Osteoblast (primary cell): Measurements from ENCODE around the gene TNPO3. TPM values are rescaled to one million over a fixed set of nuclear protein-coding genes. Genes with fewer than 3 reads are reported as not detected.

Source experiments
- DNase-seq: peaks from one replicate; pipeline ENCODE4 v3.0.0; 2011; ENCODE audit warnings: low spot score, mixed read lengths; ENCODE audit not compliant: insufficient read length; ENCODE audit errors: missing footprints
- H2AFZ ChIP-seq: 2 replicates; pipeline ENCODE4 v1.6.0; 2011; ENCODE audit warnings: mild to moderate bottlenecking, low read length
- H3K27ac ChIP-seq: 2 replicates; pipeline ENCODE4 v1.5.1; 2011; ENCODE audit warnings: mild to moderate bottlenecking, low read depth, low read length, moderate library complexity
- H3K27me3 ChIP-seq: 2 replicates; pipeline ENCODE4 v1.6.0; 2012; ENCODE audit warnings: mild to moderate bottlenecking, control low read depth, inconsistent platforms, low read length, moderate library complexity; ENCODE audit not compliant: insufficient read depth
- H3K36me3 ChIP-seq: 2 replicates; pipeline ENCODE4 v1.5.1; 2011; ENCODE audit warnings: mild to moderate bottlenecking, low read length, control low read depth, moderate library complexity; ENCODE audit not compliant: insufficient read depth
- H3K4me1 ChIP-seq: 2 replicates; pipeline ENCODE4 v1.5.1; 2011; ENCODE audit warnings: mild to moderate bottlenecking, low read length, control low read depth, moderate library complexity; ENCODE audit not compliant: insufficient read depth
- H3K4me2 ChIP-seq: 2 replicates; pipeline ENCODE4 v1.6.0; 2011; ENCODE audit warnings: mild to moderate bottlenecking, low read length; ENCODE audit not compliant: insufficient read depth
- H3K4me3 ChIP-seq: fragments of 200-600 bp; sonication (generic); 3 replicates; pipeline ENCODE4 v1.5.1; 2012; ENCODE audit warnings: mild to moderate bottlenecking, low read length, inconsistent platforms; ENCODE audit not compliant: insufficient read depth
- H3K79me2 ChIP-seq: 2 replicates; pipeline ENCODE4 v1.6.0; 2012; ENCODE audit warnings: mild to moderate bottlenecking, low read length, control low read depth, inconsistent platforms; ENCODE audit not compliant: insufficient read depth
- H3K9me3 ChIP-seq: 2 replicates; pipeline ENCODE4 v1.5.1; 2011; ENCODE audit warnings: low read depth, low read length, control low read depth
- H4K20me1 ChIP-seq: 2 replicates; pipeline ENCODE4 v1.6.0; 2012; ENCODE audit warnings: mild to moderate bottlenecking, low read length, control low read depth; ENCODE audit not compliant: insufficient read depth
- total RNA-seq: library from RNA; depleted of rRNA; stranded (reverse); fragments of >200 nt; gene quantifications from 2 replicates; pipeline ENCODE4 v1.2.3, GENCODE V29; 2012
- TF ChIP-seq, protein P1 (sequence below): IDR thresholded peaks from 2 replicates; pipeline ENCODE4 v1.5.1; 2011; ENCODE audit warnings: mild to moderate bottlenecking, low read depth, low read length, moderate library complexity; ENCODE audit errors: extremely low read depth

Gene TNPO3
- total RNA-seq, 1 donor: 56.1 TPM

DNA sequence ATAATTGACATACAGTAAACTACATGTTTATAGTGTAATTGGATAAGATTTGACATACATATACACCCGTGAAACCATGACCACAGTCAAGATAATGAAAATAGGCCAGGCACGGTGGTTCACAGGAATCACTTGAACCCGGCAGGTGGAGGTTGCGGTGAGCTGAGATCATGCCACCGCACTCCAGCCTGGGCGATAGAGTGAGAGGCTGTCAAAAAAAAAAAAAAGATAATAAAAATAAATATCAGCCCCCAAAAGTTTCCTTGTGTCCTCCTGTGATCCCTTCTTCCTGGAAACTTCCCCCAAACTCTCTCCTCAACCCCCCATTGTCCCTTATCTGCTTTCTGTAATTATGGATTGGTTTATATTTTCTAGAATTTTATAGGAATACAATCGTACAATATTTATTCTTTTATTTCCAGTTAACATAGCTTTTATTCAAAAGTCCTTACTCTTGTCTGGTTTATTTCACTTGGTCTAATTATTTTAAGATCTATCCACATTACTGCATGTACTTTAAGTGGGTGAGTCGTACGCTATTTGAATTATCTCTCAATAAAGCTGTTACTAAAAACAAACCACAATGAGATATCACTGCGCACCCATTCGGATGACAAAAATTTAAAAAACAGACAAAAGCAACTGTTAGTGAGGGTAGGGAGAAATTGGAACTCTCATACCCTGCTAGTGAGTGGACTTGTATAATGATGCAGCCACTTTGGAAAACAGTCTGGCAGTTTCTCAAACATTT lies 30.1 kb upstream of the TNPO3 start:
- H3K27ac ChIP-seq: no peak overlapping the region
- H3K9me3 ChIP-seq: no peaks in the 10 kb centered on the region
- no peaks in the 10 kb centered on the region for H3K79me2 ChIP-seq
- no peak overlapping the region for H3K4me3 ChIP-seq
- H4K20me1 ChIP-seq: no peaks in the 10 kb centered on the region
- TF ChIP-seq, protein P1, sequence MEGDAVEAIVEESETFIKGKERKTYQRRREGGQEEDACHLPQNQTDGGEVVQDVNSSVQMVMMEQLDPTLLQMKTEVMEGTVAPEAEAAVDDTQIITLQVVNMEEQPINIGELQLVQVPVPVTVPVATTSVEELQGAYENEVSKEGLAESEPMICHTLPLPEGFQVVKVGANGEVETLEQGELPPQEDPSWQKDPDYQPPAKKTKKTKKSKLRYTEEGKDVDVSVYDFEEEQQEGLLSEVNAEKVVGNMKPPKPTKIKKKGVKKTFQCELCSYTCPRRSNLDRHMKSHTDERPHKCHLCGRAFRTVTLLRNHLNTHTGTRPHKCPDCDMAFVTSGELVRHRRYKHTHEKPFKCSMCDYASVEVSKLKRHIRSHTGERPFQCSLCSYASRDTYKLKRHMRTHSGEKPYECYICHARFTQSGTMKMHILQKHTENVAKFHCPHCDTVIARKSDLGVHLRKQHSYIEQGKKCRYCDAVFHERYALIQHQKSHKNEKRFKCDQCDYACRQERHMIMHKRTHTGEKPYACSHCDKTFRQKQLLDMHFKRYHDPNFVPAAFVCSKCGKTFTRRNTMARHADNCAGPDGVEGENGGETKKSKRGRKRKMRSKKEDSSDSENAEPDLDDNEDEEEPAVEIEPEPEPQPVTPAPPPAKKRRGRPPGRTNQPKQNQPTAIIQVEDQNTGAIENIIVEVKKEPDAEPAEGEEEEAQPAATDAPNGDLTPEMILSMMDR: no peak
- H2AFZ ChIP-seq: no peak overlapping the region
- H3K27me3 ChIP-seq: peaks cover 5% of the 10 kb centered on the region
- no peak for DNase-seq
- no peak overlapping the region for H3K4me2 ChIP-seq
- no peaks in the 10 kb centered on the region for H3K4me1 ChIP-seq
- no peaks in the 10 kb centered on the region for H3K36me3 ChIP-seq

DNA sequence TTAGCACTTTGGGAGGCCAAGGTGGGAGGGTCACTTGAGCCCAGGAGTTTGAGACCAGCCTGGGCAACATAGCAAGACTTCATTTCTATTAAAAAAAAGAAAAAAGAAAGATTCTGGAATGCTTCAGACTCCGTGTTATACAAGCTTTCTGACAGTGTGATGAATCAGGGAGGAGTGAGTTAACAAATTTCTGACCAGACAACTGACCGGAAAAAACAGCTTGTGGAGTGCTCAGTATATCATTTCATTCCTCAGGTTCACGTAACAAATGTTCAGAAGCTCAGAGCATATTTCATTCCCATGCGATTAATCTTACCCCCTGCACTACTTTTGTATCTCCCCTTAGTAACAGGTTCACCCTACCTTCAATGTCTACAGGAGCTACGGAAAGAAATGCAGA lies 28.6 kb upstream of the TNPO3 start:
- no peak overlapping the region for H3K4me3 ChIP-seq
- no peaks in the 10 kb centered on the region for H3K79me2 ChIP-seq
- H3K27ac ChIP-seq: no peak overlapping the region
- no peaks in the 10 kb centered on the region for H3K4me1 ChIP-seq
- TF ChIP-seq, protein P1: no peak
- H2AFZ ChIP-seq: no peak overlapping the region
- H3K36me3 ChIP-seq: no peaks in the 10 kb centered on the region
- no peak overlapping the region for H3K4me2 ChIP-seq
- H4K20me1 ChIP-seq: no peaks in the 10 kb centered on the region
- peak; percentile 72 for DNase-seq
- H3K9me3 ChIP-seq: no peaks in the 10 kb centered on the region
- peaks cover 4% of the 10 kb centered on the region for H3K27me3 ChIP-seq

DNA sequence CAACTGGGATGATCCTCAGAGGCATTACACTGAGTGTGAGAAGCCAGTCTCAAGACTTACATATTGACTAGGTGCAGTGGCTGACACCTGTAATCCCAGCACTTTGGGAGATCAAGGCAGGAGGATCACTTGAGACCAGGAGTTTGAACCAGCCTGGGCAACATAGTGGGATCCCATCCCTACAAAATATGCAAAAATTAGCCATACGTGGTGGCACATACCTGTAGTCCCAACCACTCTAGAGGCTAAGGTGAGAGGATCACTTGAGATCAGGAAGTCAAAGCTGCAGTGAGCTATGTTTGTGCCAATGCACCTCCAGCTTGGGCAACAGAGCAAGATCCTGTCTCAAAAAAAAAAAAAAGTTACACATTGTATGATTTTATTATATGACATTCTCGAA lies 23.5 kb upstream of the TNPO3 start:
- Histone ChIP-seq H3K27me3 (peaks cover 16% of the 10 kb centered on the region), H4K20me1 (no peaks in the 10 kb centered on the region)
- TF ChIP-seq, protein P1: no peak

DNA sequence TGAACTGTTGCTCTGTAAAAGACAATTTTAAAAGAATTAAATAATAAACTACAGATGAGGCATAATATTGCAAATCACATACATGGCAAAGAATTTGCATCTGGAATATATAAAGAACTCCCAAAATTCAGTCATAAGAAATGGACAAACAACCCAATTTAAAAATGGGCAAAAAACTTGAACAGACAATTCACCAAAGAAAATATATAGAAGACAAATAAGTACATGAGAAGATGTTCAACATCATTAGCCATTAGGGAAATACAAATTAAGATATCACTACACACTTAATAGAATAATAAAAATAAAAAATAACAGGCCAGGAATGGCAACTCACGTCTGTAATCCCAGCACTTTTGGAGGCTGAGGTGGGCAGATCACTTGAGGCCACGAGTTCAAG lies 22.0 kb upstream of the TNPO3 start:
- Histone ChIP-seq H2AFZ (no peak overlapping the region), H3K4me1 (no peaks in the 10 kb centered on the region), H3K4me2 (no peak overlapping the region), H3K4me3 (no peak overlapping the region), H3K36me3 (no peaks in the 10 kb centered on the region), H3K27ac (no peak overlapping the region), H3K79me2 (no peaks in the 10 kb centered on the region), H4K20me1 (no peaks in the 10 kb centered on the region), H3K9me3 (no peaks in the 10 kb centered on the region), H3K27me3 (peaks cover 19% of the 10 kb centered on the region)
- no peak for DNase-seq
- TF ChIP-seq, protein P1: no peak

More for the DNA sequence above, 23.5 kb upstream of the TNPO3 start:
- Histone ChIP-seq H3K4me1 (no peaks in the 10 kb centered on the region), H2AFZ (no peak overlapping the region), H3K9me3 (no peaks in the 10 kb centered on the region), H3K27ac (no peak overlapping the region), H3K4me2 (no peak overlapping the region), H3K79me2 (no peaks in the 10 kb centered on the region), H3K4me3 (no peak overlapping the region), H3K36me3 (no peaks in the 10 kb centered on the region)
- DNase-seq: no peak
